H1 (cell line): ENCODE results near the gene GRM5. TPM values are rescaled to one million over a fixed set of nuclear protein-coding genes. Genes with fewer than 3 reads are reported as not detected.

Experiments
- FOSL1 ChIP-seq: IDR thresholded peaks from 2 replicates; pipeline ENCODE4 v1.6.1; 2011; ENCODE audit warnings: mild to moderate bottlenecking, low read depth, low read length, moderate library complexity; ENCODE audit not compliant: insufficient read depth
- GABPA ChIP-seq: IDR thresholded peaks from 2 replicates; pipeline ENCODE4 v1.6.1; 2011; ENCODE audit warnings: mild to moderate bottlenecking, low read length, moderate library complexity, borderline replicate concordance; ENCODE audit not compliant: insufficient read depth
- KDM1A ChIP-seq: fragments of 200-600, 300-600 bp; sonication (generic); IDR thresholded peaks from 2 replicates; pipeline ENCODE4 v1.7.1; 2016; ENCODE audit warnings: mild to moderate bottlenecking, low read length, borderline replicate concordance
- MAFK ChIP-seq: IDR thresholded peaks from 2 replicates; pipeline ENCODE4 v1.6.1; 2012; ENCODE audit warnings: low read depth, mild to moderate bottlenecking, improper control_type of control experiment, low read length
- RAD21 ChIP-seq, 2 experiments: IDR thresholded peaks in 1 of 2; conservative IDR thresholded peaks in 1 of 2; 2 replicates each; pipeline ENCODE4 v1.6.1; 2011; ENCODE audit warnings: low read depth in 2 of 2, low read length in 2 of 2, improper control_type of control experiment in 1 of 2, inconsistent platforms in 1 of 2, mild to moderate bottlenecking in 1 of 2, moderate library complexity in 1 of 2
- SRF ChIP-seq: IDR thresholded peaks from 2 replicates; pipeline ENCODE4 v1.6.1; 2011; ENCODE audit warnings: mild to moderate bottlenecking, low read depth, low read length, moderate library complexity
- TAF1 ChIP-seq: IDR thresholded peaks from 2 replicates; pipeline ENCODE4 v1.6.1; 2011; ENCODE audit warnings: mild to moderate bottlenecking, low read depth, low read length
- TAF7 ChIP-seq: optimal IDR thresholded peaks from 2 replicates; pipeline ENCODE3; 2011; ENCODE audit warnings: low read depth, mild to moderate bottlenecking, inconsistent platforms, low read length, moderate library complexity, borderline replicate concordance
- polyA plus RNA-seq, 7 experiments: library from polyadenylated mRNA; depleted of rRNA in 3 of 7; stranded (reverse) in 5 of 7; unstranded in 2 of 7; fragments of >200 nt in 5 of 7; fragments of 200-250 nt in 2 of 7; gene quantifications; 1 replicate in 5 of 7; 2 replicates in 1 of 7; 4 replicates in 1 of 7; pipeline versions ENCODE4 v1.2.1 to v1.2.3, GENCODE V29; 2011 to 2013; ENCODE audit warnings: missing spikeins in 2 of 7, mixed read lengths in 2 of 7
- total RNA-seq: library from RNA; stranded (reverse); fragmentation: NEBNext Ultra II Directional; extraction: Animal tissue kit (Norgen Biotek cat#: 25700); gene quantifications from 2 replicates; pipeline ENCODE4 v1.2.1, GENCODE V29; 2021

The GRM5 gene
- total and polyA plus RNA-seq, 2 of the 8 experiments (the other 6 are each of a cell fraction or from before 2014, with no cell fraction given) = 0.15 to 0.43 TPM

DNA sequence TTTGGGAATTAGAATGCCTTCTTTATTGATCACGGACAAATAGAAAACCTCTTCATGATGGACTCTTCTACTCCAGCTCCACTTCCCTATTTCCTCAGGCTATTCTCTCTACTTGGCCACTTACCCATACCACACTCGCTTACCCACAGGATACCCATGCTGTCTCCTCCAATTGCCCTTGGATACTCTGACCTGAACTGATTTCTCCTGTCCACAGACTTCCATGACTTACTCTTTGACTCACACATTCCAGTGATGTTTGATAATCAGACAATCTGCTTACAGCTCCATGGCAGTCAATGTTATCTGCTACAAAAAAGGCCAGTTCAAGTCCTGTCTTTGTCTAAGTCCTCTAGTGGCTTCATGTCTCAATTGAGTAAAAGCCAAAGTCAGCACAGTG, 436.3 kb downstream of the GRM5 start (continued):
- TF ChIP-seq TAF7 = no peak
- no peak for TF ChIP-seq MAFK
- TF ChIP-seq RAD21 (IDR thresholded peaks at IDR 0.05 in 1 of 2, conservative IDR thresholded peaks at IDR 0.05 in 1 of 2; ENCODE audit: low read depth in 2 of 2, low read length in 2 of 2) = no peak
- TF ChIP-seq TAF1 = no peak
- no peak for TF ChIP-seq KDM1A
- no peak for TF ChIP-seq GABPA
- no peak for TF ChIP-seq FOSL1
- no peak for TF ChIP-seq SRF
